K562 (cell line): Measurements from ENCODE around the gene WFDC1. TPM values are rescaled to one million over a fixed set of nuclear protein-coding genes. Genes with fewer than 3 reads are reported as not detected.

Source experiments
- ATAC-seq: fragments of 200-7000 bp; cut with Tn5 transposase; 3 replicates; pipeline ENCODE4 v1.9.1; 2020; ENCODE audit warnings: moderate library complexity
- BruUV-seq: library from RNA; stranded (reverse); fragments of 400-500 nt; replicated peaks from 2 replicates; lab custom pipeline; 2021; lab: Mats Ljungman, UMichigan
- CTCF ChIA-PET: fragments of 300-600 bp; formaldehyde crosslinking; extraction: SDS; loops from one replicate; lab custom pipeline; 2021; ENCODE audit warnings: low intra/inter-chr PET ratio; lab: Yijun Ruan, JAX
- POLR2A ChIA-PET: fragments of 300-600, 350-650 bp; sonication (Branson Sonifier 250); formaldehyde crosslinking; extraction: SDS; loops from one replicate; lab custom pipeline; 2021; ENCODE audit warnings: antibody characterized with exemption, inconsistent platforms; lab: Yijun Ruan, JAX
- DNase-seq, 4 experiments: peaks; one replicate each; pipeline versions ENCODE4 v3.0.0 to v3.0.0-alpha.2; 2011 to 2018; ENCODE audit warnings: low spot score in 3 of 4, mixed read lengths in 3 of 4; ENCODE audit errors: extremely low read depth in 1 of 4
- FAIRE-seq: peaks from 2 replicates; lab custom pipeline; 2011; peaks lifted over from hg19 to GRCh38; lab: Jason Lieb, UNC
- H2AFZ ChIP-seq: 2 replicates; pipeline ENCODE4 v1.6.0; 2011; ENCODE audit warnings: low read depth, low read length, control low read depth, inconsistent platforms
- H3K27ac ChIP-seq: fragments of 200-600 bp; 3 replicates; pipeline ENCODE4 v1.8.0; 2011; ENCODE audit warnings: low read depth, mild to moderate bottlenecking, control low read depth, inconsistent platforms, low read length, moderate library complexity, mixed read lengths; ENCODE audit errors: extremely low read depth
- H3K27me3 ChIP-seq, 2 experiments: fragments of 300-600 bp in 1 of 2; 2 replicates in 1 of 2; 3 replicates in 1 of 2; pipeline versions ENCODE4 v1.6.0 to v1.8.0; 2011; ENCODE audit warnings: inconsistent platforms in 2 of 2, low read length in 2 of 2, mild to moderate bottlenecking in 1 of 2, mixed read lengths in 1 of 2, moderate library complexity in 1 of 2; ENCODE audit not compliant: control insufficient read depth in 2 of 2, insufficient read depth in 2 of 2
- H3K36me3 ChIP-seq: fragments of 300-600 bp; 3 replicates; pipeline ENCODE4 v1.8.0; 2011; ENCODE audit warnings: mild to moderate bottlenecking, low read length, inconsistent platforms; ENCODE audit not compliant: control insufficient read depth, insufficient read depth
- H3K4me1 ChIP-seq, 2 experiments: fragments of 200-600 bp in 1 of 2; replicated peaks in 1 of 2; 2 replicates in 1 of 2; 3 replicates in 1 of 2; pipeline versions ENCODE4 v1.5.1 to v1.8.0; 2011; ENCODE audit warnings: inconsistent platforms in 2 of 2, low read length in 2 of 2, mild to moderate bottlenecking in 1 of 2, mixed read lengths in 1 of 2, moderate library complexity in 1 of 2; ENCODE audit not compliant: control insufficient read depth in 2 of 2, insufficient read depth in 2 of 2
- H3K4me2 ChIP-seq: 2 replicates; pipeline ENCODE4 v1.6.1; 2011; ENCODE audit warnings: low read length, control low read depth, inconsistent platforms, mixed read lengths; ENCODE audit not compliant: insufficient read depth
- H3K4me3 ChIP-seq: fragments of 200-600 bp; sonication (generic), shearing (Covaris generic); 2 replicates; pipeline ENCODE4 v1.5.1; 2016; ENCODE audit warnings: control low read depth, inconsistent platforms
- H3K79me2 ChIP-seq: fragments of 200-600 bp; 3 replicates; pipeline ENCODE4 v1.8.0; 2011; ENCODE audit warnings: low read length, inconsistent platforms; ENCODE audit not compliant: control insufficient read depth, insufficient read depth
- H3K9ac ChIP-seq, 2 experiments: 2 replicates each; pipeline versions ENCODE4 v1.6.0 to v1.6.1; 2011; ENCODE audit warnings: low read depth in 2 of 2, low read length in 2 of 2, control low read depth in 1 of 2, inconsistent platforms in 1 of 2, mild to moderate bottlenecking in 1 of 2, mixed read lengths in 1 of 2; ENCODE audit not compliant: insufficient read depth in 1 of 2
- H3K9me1 ChIP-seq: one replicate; pipeline ENCODE4 v1.6.0; 2011; ENCODE audit warnings: inconsistent platforms, mild to moderate bottlenecking, low read length, moderate library complexity; ENCODE audit not compliant: control insufficient read depth, insufficient read depth
- H3K9me3 ChIP-seq: replicated peaks from 2 replicates; pipeline ENCODE4 v1.5.1; 2011; ENCODE audit warnings: low read depth, low read length, inconsistent platforms; ENCODE audit not compliant: control insufficient read depth, insufficient read depth
- H4K20me1 ChIP-seq: replicated peaks from 2 replicates; pipeline ENCODE4 v1.6.1; 2011; ENCODE audit warnings: low read length, inconsistent platforms, mixed read lengths; ENCODE audit not compliant: control insufficient read depth, insufficient read depth
- ETS1 ChIP-seq: conservative IDR thresholded peaks from 2 replicates; pipeline ENCODE4 v1.6.1; 2011; ENCODE audit warnings: low read depth, mild to moderate bottlenecking, low read length; ENCODE audit not compliant: control insufficient read depth
- MYC ChIP-seq, 2 experiments: fragments of 250-450 bp in 1 of 2; sonication (Bioruptor Pico) in 1 of 2; IDR thresholded peaks; 2 replicates each; pipeline versions ENCODE4 v1.5.1 to v1.6.1; 2012 to 2021; ENCODE audit warnings: low read depth in 2 of 2, borderline replicate concordance in 1 of 2, improper control_type of control experiment in 1 of 2, low read length in 1 of 2, mild to moderate bottlenecking in 1 of 2, moderate library complexity in 1 of 2
- WGBS: fragments of 100-300 bp; shearing (Covaris generic); methylation state at CpG from one replicate; pipeline ENCODE4 v1.1.6; 2016; ENCODE audit warnings: low coverage, mixed read lengths; ENCODE audit not compliant: insufficient coverage; ENCODE audit errors: missing lambda C conversion rate; 5-methylcytosine and 5-hydroxymethylcytosine counted together
- in situ Hi-C: fragments of 300-500 bp; cut with MboI; formaldehyde crosslinking; loops from 4 replicates; pipeline ENCODE4 v1.15.0; 2018; ENCODE audit warnings: inconsistent platforms, mixed read lengths
- intact Hi-C: fragments of 100-400 bp; cut with micrococcal nuclease; formaldehyde crosslinking; loops from 2 replicates; pipeline ENCODE4 v1.14.2; 2022
- polyA plus RNA-seq, 8 experiments: library from polyadenylated mRNA; depleted of rRNA in 4 of 8; stranded (reverse) in 5 of 8; unstranded in 3 of 8; fragments of >200 nt; fragmentation: Nextera tagmentation in 2 of 8; fragmentation: Illumina TruSeq in 1 of 8; extraction: Ambion mirVana in 2 of 8; extraction: Trizol in 1 of 8; gene quantifications; 2 replicates each; pipeline versions ENCODE4 v1.2.1 to v1.2.3, GENCODE V29; 2011 to 2014; ENCODE audit warnings: inconsistent platforms in 1 of 8, missing spikeins in 1 of 8
- total RNA-seq, 7 experiments: library from RNA; depleted of rRNA in 6 of 7; stranded (reverse); fragments of >200 nt in 6 of 7; fragmentation: Illumina TruSeq in 2 of 7; extraction: Trizol in 2 of 7; gene quantifications; 2 replicates each; pipeline versions ENCODE4 v1.2.1 to v1.2.3, GENCODE V29; 2011 to 2021; ENCODE audit warnings: low replicate concordance in 1 of 7

WFDC1 gene
- total and polyA plus RNA-seq, 9 of the 15 experiments (the other 6 are each of a cell fraction or from before 2014, with no cell fraction given): not detected

GRCh38 chr16:84371553-84371865, 76.8 kb downstream of the WFDC1 start:
- Histone ChIP-seq H2AFZ (no peak overlapping the region), H3K9me1 (no peaks in the 10 kb centered on the region), H3K27me3 (peaks cover 41 to 60% of the 10 kb centered on the region in 2 experiments), H3K36me3 (no peaks in the 10 kb centered on the region), H3K79me2 (no peaks in the 10 kb centered on the region), H3K9me3 (no peaks in the 10 kb centered on the region), H3K4me3 (no peak overlapping the region), H4K20me1 (no peaks in the 10 kb centered on the region; the same call in 1 of the 2 replicates), H3K4me1 (peaks cover 0 to 12% of the 10 kb centered on the region in 2 experiments; a peak in 2 of 5 replicates), H3K9ac (no peak overlapping the region)
- intact Hi-C loops: no loop called here
- ChIA-PET POLR2A (interaction anchor here (0.7 to 1.5 kb wide), 2 partner anchors 8 to 48 kb away, joined by 3 to 4 read pairs; no protein-coding TSS in a partner anchor), CTCF (interaction anchor here (0.6 kb wide), 1 partner anchor 671 kb away, joined by 3 read pairs; no protein-coding TSS in a partner anchor)
- FAIRE-seq (no peak), DNase-seq (no peak), ATAC-seq (no peak)
- in situ Hi-C loops: no loop called here
- WGBS: 0% methylated on average over 4 of the region's 4 CpGs
- no peak for TF ChIP-seq MYC (IDR thresholded peaks at IDR 0.05; ENCODE audit: low read depth, low read length)
- no peak for TF ChIP-seq MYC (CRISPR knock-in tag; IDR thresholded peaks at IDR 0.05; ENCODE audit: borderline replicate concordance, low read depth)
- TF ChIP-seq ETS1: no peak
- TF ChIP-seq, all 486 proteins: peak for 0
- BruUV-seq: no TSS peak
- H3K27ac ChIP-seq: no peak overlapping the region
- H3K4me2 ChIP-seq: no peak overlapping the region
